Lung (tissue), 16 donors: ENCODE data around the gene ACSL1. TPM values are rescaled to one million over a fixed set of nuclear protein-coding genes. Genes with fewer than 3 reads are reported as not detected.
A peak's percentile ranks its signal among the peaks of the same experiment; 100 is the strongest.

Source experiments
- ATAC-seq: fragments of 200-7000 bp; cut with Tn5 transposase; one replicate; pipeline ENCODE4 v1.9.1; 2020; ENCODE audit warnings: moderate number of reproducible peaks; ENCODE audit not compliant: insufficient read depth, low FRiP score
- DNase-seq, 3 donors: peaks; one replicate each; pipeline ENCODE4 v3.0.0-alpha.2; 2013 to 2017
- H3K27ac ChIP-seq, 2 donors: one replicate each; pipeline ENCODE4 v1.5.1; 2013; ENCODE audit warnings: mild to moderate bottlenecking in 2 of 2, moderate library complexity in 2 of 2, control low read depth in 1 of 2, inconsistent platforms in 1 of 2, low read depth in 1 of 2, low read length in 1 of 2
- H3K27me3 ChIP-seq, 3 donors: one replicate each; pipeline ENCODE4 v1.5.1; 2013; ENCODE audit warnings: low read length in 2 of 3; ENCODE audit not compliant: control insufficient read depth in 3 of 3, insufficient read depth in 3 of 3
- H3K36me3 ChIP-seq, 4 donors: one replicate each; pipeline ENCODE4 v1.5.1; 2013; ENCODE audit warnings: low read length in 4 of 4, mild to moderate bottlenecking in 1 of 4, moderate library complexity in 1 of 4; ENCODE audit not compliant: control insufficient read depth in 4 of 4, insufficient read depth in 4 of 4
- H3K4me1 ChIP-seq, 5 donors: one replicate each; pipeline ENCODE4 v1.5.1; 2013; ENCODE audit warnings: low read length in 5 of 5, mild to moderate bottlenecking in 2 of 5, moderate library complexity in 1 of 5; ENCODE audit not compliant: control insufficient read depth in 5 of 5, insufficient read depth in 5 of 5
- H3K4me3 ChIP-seq: one replicate; pipeline ENCODE4 v1.5.1; 2013; ENCODE audit warnings: mild to moderate bottlenecking, control low read depth, moderate library complexity
- H3K9ac ChIP-seq, 2 donors: one replicate each; pipeline ENCODE4 v1.5.1; 2013; ENCODE audit warnings: low read length in 2 of 2, control low read depth in 1 of 2; ENCODE audit not compliant: insufficient read depth in 1 of 2
- H3K9me3 ChIP-seq, 4 donors: one replicate each; pipeline ENCODE4 v1.5.1; 2013; ENCODE audit warnings: low read length in 3 of 4, mild to moderate bottlenecking in 1 of 4, moderate library complexity in 1 of 4; ENCODE audit not compliant: control insufficient read depth in 4 of 4, insufficient read depth in 3 of 4
- WGBS, 2 donors: extraction: QIAGEN DNeasy Blood & Tissue Kit; methylation state at CpG; one replicate each; pipeline ENCODE4 v1.1.7; 2013; 5-methylcytosine and 5-hydroxymethylcytosine counted together
- long read RNA-seq, 5 donors: transcript quantifications; one replicate each; lab custom pipeline, GENCODE V29; 2026
- polyA plus RNA-seq, 2 donors: library from polyadenylated mRNA; stranded (reverse); fragments of 200-250 nt; gene quantifications; one replicate each; pipeline ENCODE4 v1.2.1, GENCODE V29; 2013
- total RNA-seq, 2 donors: library from RNA; depleted of rRNA in 1 of 2; stranded (reverse); fragments of >200 nt in 1 of 2; gene quantifications; one replicate each; pipeline ENCODE4 v1.2.1, GENCODE V29; 2014 to 2021
- TF ChIP-seq, protein P1 (sequence below): IDR thresholded peaks from 2 replicates; pipeline ENCODE4 v1.5.1; 2012; ENCODE audit warnings: mild to moderate bottlenecking; ENCODE audit errors: control extremely low read depth, extremely low read depth
- donor health status: control.
- donor health status: control.
- donor health status: Bipolar disorder and iron deficiency.
- donor health status: healthy.
- donor health status: DM: yes; HTN: yes; CAD: no.

ACSL1 gene
- total RNA-seq (100 to 1,000 TPM in 1 of 2 donors, 10 to 100 TPM in 1; 89.5 to 242 TPM), polyA plus RNA-seq (100 to 1,000 TPM; 134 to 731 TPM)
- long read RNA-seq, donor 1, partial matches to known transcripts = 0 of 2 reads
- long read RNA-seq, donor 1, other reads (novel, unspliced or antisense) = 0 of 2 reads
- long read RNA-seq, donor 2 = 0 reads
- long read RNA-seq, donor 3, partial matches to known transcripts = 0 of 2 reads
- long read RNA-seq, donor 3, other reads (novel, unspliced or antisense) = 0 of 2 reads
- long read RNA-seq, donor 4, partial matches to known transcripts = 0 of 1 reads
- long read RNA-seq, donor 4, other reads (novel, unspliced or antisense) = 0 of 1 reads
- long read RNA-seq, donor 5, partial matches to known transcripts = 0 of 3 reads
- long read RNA-seq, donor 5, other reads (novel, unspliced or antisense) = 0 of 3 reads

DNA sequence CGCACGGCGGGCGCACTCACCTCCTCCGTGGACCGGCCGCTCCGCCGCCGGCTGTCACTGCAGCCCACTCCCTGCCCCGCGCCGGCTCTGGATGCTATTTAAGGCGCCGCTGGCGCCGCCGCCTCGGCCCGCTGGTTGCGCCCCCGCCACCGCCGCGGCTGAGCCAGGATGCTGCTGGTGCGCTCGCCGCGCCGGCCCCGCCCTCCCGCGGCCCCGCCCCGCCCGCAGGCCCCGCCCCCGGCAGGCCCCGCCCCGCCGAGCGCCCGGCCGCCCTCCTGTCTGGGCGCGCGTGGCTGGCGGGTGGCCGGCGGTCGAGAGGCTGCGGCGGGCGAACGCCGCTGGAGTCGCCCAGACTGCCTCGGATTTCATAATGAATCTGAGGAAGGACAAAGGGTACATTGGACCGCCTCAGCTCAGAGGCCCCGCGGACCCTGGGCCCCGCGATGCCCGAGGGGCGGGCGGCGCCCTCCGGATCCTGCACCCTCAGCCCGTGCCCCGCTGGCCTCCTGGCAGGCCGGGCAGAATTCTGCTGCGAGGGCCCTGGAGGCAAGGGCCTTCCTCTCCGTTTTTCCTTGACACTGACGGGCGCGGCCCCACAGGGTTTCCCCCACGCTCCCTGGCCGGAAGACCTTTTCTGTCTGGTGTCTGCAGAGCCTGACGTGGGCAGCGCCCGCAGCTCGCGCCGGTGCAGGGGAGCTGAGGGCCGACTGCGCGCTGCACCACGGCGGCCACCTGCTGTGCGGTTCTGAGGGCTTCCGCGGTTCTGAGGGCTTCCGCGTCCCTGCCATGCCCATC, at the start of gene ACSL1:
ACSL1 (minus strand) TSS at position 73 of the 795 bp plus-strand sequence. CDS start 22,454 bp downstream, outside the sequence.
- TF ChIP-seq, protein P1, sequence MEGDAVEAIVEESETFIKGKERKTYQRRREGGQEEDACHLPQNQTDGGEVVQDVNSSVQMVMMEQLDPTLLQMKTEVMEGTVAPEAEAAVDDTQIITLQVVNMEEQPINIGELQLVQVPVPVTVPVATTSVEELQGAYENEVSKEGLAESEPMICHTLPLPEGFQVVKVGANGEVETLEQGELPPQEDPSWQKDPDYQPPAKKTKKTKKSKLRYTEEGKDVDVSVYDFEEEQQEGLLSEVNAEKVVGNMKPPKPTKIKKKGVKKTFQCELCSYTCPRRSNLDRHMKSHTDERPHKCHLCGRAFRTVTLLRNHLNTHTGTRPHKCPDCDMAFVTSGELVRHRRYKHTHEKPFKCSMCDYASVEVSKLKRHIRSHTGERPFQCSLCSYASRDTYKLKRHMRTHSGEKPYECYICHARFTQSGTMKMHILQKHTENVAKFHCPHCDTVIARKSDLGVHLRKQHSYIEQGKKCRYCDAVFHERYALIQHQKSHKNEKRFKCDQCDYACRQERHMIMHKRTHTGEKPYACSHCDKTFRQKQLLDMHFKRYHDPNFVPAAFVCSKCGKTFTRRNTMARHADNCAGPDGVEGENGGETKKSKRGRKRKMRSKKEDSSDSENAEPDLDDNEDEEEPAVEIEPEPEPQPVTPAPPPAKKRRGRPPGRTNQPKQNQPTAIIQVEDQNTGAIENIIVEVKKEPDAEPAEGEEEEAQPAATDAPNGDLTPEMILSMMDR = no peak
- peak within 1 kb of the TSS; percentile 81 for H3K4me3 ChIP-seq
- ATAC-seq (peak; percentile 91), DNase-seq (peak; percentile 68 to 82 (median 80))
- H3K4me1 ChIP-seq = peaks cover 0 to 12% (median 3%) of the 10 kb centered on the region in 5 donors
- H3K9me3 ChIP-seq = no peaks in the 10 kb centered on the region
- peak within 1 kb of the TSS in 1 of 2 donors; percentile 44 for H3K9ac ChIP-seq
- peak within 1 kb of the TSS; percentile 91 to 99 for H3K27ac ChIP-seq
- peaks cover 0 to 19% (median 14%) of the 10 kb centered on the region in 3 donors for H3K27me3 ChIP-seq
- no peaks in the 10 kb centered on the region for H3K36me3 ChIP-seq
- WGBS, 2 donors = 1% methylated on average over 57 to 94 of the region's 94 CpGs

DNA sequence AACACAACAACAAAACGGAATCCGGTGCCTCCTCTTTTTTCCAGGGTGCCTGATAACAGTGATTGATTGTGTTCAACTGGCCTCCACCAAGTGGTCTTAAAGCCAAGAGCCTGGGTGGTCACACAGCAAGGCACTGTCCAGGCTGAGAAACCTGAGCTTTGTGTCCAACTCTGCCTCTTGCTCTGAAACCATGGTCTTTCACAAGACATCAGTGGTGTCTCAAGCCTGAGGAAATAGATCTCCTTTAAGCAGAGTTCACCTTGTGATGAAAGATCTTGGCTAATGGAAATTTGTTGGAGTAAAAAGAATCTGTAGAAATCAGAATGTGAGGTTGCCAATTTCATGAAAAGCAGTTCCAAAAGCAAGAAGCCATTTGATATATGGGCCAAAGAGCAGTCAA, 47.3 kb upstream of the ACSL1 start:
- TF ChIP-seq, protein P1 = no peak
- 76 to 96% methylated on average over 2 of the region's 2 CpGs for WGBS, 2 donors
- no peaks in the 10 kb centered on the region for H3K36me3 ChIP-seq
- DNase-seq (no peak), ATAC-seq (no peak)
- H3K4me1 ChIP-seq = no peaks in the 10 kb centered on the region
- H3K27ac ChIP-seq = no peak overlapping the region
- no peak overlapping the region for H3K9ac ChIP-seq
- no peaks in the 10 kb centered on the region for H3K27me3 ChIP-seq
- no peaks in the 10 kb centered on the region for H3K9me3 ChIP-seq
- H3K4me3 ChIP-seq = no peak overlapping the region

- no peak overlapping the region for H3K9ac ChIP-seq
- no peak for DNase-seq
- H3K4me1 ChIP-seq = no peaks in the 10 kb centered on the region
- H3K4me3 ChIP-seq = no peak overlapping the region
- WGBS, 2 donors = 47 to 77% methylated on average over 4 of the region's 4 CpGs
- no peak for ATAC-seq
- no peaks in the 10 kb centered on the region for H3K27me3 ChIP-seq
- no peaks in the 10 kb centered on the region for H3K9me3 ChIP-seq
- no peak overlapping the region for H3K27ac ChIP-seq
- TF ChIP-seq, protein P1 = no peak
- no peaks in the 10 kb centered on the region for H3K36me3 ChIP-seq
Observed at GRCh38 chr4:184870718-184871117, 45.0 kb upstream of the ACSL1 start.
